GM18868 (cell line): ENCODE data around the gene ESYT2.

Experiments
- ATAC-seq: cut with Tn5 transposase; IDR thresholded peaks from one replicate; pipeline ENCODE4 v1.9.1; 2021; ENCODE audit warnings: mild to moderate bottlenecking, moderate library complexity; ENCODE audit not compliant: unreplicated experiment

Gene ESYT2

DNA sequence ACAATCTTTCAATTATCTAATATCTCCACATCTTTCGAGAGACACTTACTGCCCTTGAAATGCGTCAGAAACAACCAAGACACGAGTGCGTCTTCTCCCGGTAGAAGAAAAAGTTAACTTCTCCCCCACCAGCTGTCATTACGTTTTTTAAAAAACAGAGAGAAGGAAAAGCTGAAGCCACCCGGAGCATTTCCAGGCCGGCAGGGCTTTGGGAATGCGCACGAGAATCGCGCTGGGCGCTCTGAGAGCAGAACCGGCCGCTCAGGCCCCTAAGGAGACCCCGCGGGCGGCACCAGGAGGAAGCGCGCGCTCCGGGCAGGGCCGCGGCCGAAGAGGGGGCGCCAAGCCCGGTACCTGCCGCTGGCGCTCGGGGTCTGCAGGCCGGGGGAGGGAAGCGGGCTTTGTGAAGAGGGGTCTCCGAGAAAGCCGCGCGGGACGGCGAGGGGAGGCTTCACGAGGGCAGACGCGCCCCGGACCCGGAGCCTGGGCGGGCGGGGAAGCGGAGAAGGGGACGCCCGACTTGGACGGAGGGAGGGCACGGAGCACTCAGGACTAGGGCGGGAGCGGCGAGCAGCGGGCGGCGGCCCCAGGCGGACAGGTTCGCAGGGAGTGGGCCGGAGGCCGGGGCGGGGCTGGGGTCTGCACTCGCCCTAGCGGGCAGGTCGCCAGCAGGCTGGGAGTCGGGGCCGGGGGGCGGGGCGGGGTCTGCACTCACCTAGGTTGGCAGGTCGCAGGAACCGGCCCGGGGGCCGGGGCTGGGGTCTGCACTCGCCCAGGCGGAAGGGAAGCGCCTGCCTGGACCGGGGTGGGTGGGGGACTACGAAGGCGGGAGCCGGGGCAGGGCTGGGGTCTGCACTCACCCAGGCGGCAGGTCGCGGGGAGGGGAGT lies 932 bp downstream of the ESYT2 start:
- ATAC-seq = no peak

DNA sequence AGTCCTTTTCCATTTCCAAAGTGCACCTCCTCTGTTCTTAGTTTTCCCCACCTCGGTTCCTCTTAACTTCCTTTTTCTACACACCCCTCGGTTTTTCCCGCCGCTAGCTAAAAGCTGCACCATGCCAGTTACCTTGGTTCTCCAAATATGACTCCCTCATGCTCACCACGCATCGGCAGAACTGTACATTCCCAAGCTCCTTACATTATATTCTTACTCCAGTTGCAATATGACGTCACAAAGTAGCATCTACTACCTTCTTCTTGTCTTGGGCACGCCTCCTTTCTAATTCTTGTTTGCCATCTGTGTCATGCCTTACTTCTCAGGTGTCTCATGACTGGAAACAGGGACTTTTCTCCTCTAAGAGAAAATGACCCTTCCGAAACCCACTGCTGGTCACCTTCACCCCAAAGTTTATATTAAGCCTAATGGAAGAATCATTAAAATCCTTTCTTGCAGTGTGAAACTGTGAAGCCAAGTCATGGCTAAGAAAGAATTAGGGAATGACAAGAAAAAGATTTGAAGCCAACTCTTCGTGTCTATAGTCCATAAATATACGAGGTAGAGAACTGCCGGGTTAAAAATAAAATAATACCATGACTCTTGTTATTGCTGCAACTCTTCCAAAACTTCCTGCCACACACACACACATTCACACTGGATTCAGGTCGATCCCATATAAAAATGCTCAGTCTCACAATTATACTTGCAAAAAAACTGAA lies 1.7 kb downstream of the ESYT2 start:
- ATAC-seq = no peak

DNA sequence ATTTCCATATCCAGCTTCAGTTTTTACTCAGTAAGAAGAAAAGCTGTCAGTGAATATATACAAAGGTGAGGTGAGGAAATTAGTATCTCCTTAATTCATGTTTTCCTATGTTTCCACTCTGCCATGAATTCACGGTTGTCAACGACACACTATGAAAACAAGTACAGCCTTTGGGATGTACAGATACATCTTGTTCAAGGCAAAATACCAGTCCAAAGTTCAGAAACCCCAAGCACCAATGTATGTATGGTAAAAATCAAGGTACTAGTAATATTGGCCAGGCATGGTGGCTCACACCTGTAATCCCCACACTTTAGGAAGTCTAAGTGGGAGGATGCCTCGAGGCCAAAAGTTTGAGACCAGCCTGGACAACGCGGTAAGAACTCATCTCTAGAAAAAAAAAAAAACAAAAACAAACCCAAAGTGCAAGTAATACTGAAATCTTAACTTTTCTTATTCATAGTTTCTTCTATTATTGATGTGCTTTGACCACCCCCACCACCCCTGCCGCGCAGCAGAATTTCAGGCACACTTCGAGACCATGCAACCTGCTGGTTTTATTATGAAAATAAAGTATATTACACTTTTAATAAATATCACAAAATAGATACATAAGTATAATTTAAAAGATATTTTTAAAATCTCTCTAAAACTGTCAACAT lies 3.5 kb downstream of the ESYT2 start:
- ATAC-seq = no peak

DNA sequence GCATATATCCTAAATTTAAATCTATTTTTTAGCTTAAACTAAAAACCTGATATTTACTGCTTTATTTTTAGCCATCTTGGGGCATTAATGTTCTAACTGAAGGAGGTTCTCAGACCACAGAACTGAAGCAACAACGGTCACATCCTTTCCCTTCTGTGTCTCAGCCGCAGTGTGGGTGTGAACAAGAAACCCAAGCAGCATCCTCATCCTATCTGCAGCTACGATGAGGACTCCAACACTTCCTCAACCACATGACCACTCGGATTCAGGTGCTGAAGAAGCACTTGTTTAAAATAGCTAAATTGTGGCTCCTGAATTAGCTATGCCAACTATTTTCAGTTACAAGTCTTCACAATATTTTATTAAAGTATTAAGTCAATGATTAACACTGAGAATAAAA lies 5.3 kb downstream of the ESYT2 start:
- peak; percentile 66 for ATAC-seq

DNA sequence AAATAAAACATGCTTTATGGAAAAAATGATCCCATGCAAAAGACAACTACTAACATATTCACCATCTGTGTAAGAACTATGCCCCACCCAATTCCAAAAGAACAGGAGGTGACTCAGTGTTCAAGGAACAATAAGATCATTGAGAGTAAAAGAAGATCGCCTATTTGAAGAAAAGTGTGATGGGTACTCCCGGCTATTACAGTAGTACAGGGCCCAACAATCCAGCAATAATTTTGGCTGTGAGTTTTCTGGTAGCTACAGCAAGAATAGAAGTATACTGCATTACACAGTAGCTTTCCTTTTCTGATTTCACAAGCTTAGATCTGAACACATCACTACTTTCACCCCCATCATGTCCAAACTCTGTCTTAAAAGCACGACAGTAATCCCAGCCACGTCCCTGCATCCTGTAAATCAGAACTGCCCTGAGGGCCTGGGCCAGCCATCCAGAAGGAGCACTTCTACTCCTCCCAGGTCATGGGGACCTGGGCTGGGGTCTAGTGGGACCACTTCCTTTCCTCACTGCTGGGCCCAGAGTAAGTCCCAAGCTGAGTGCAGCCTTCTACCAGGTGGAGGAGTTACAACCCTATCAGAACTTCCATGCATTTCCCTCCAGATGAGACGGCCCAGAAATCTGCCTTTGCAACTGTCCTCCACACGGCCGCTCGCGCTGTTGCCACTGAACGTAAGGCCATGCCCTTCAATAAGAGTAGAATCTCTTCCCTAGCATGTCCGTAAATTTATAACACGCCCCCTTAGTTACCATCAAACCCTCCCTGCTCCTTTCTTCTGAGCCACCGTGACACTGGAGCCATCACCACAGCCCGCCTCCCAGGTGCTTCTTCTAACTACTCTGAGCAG lies 7.9 kb downstream of the ESYT2 start:
- no peak for ATAC-seq

DNA sequence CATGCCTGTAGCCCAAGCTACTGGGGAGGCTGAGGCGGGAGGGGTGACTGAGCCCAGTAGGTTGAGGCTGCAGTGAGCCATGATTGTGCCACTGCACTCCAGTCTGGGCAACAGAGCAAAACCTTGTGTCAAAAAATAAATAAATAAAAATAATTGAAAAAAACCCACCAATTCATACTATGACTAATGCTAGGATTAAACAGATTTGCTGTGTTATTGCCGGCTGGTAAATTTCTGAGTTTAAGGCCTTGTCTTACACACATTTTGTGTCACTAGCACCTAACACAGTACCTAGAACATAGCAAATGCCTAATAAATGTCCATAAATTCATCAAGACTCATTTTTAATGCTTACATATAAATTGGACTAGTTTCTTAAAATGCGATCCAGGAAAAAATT lies 8.7 kb downstream of the ESYT2 start:
- no peak for ATAC-seq

DNA sequence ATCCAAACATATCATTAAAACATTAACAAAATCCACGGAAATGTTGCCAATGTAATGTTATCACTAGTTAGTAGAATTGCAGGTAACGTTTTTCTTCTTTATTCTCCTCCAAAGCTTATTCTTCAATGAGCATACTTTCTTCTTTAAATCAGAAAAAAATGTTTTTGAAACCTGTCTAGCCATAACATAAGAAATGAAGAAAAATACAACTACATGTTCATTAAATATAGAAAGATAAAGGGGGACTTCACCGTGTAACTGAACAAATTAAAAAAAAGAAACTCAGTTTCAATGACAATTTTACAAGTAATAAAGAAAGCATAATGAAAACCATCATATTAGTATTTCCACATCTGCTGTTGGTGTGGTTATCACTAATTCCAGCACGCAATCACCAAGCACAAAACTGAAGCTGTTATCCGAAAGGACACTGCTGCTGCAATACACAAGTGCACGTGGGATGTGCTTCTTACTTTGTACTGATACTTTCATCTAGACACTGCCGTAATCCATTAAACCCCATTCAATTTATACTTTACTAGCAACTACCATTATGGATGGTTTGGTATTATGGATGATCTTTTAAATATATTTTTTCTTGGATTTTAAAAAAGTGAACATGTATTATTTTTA lies 9.6 kb downstream of the ESYT2 start:
- no peak for ATAC-seq

DNA sequence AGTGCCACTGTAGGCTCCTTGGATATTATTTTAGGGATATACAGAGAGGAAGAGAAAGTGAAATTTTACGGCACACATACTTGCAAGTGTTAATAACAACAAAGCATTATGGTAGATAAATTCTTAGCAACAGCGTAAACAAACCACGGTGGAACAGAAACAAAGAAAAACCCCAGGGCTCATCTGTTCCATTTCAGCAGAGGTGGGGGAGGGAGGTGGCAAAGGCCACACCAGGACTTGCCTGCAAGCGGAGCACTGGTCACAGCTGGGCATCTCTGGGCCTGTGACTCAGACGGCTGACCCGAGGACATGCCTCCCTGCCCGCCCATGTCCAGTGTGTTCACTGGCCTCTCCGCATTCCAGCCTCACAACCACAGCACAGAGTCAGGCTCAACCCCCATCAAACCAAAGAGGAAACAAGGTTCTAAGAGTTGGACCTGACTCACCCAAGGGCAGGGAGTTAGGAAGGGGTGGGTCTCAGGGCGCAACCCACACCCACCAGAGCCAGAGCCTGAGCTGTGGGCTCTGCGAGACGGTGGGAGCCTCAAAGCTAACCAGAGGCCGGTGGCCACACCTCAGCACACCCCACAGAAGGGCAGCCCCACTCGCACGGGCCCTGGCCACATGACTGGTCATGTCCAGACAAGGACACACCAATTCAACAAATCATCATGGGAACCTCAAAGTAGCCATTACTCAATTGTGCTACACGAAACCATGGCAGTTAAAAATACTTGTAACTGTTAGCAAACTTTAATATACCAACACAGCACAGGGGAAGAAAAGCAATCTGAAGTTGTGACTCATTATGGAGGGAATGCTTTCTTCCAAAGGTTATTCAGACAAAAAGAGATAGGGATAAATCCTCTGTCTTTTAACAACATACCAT lies 10.7 kb downstream of the ESYT2 start:
- ATAC-seq = peak; percentile 86

DNA sequence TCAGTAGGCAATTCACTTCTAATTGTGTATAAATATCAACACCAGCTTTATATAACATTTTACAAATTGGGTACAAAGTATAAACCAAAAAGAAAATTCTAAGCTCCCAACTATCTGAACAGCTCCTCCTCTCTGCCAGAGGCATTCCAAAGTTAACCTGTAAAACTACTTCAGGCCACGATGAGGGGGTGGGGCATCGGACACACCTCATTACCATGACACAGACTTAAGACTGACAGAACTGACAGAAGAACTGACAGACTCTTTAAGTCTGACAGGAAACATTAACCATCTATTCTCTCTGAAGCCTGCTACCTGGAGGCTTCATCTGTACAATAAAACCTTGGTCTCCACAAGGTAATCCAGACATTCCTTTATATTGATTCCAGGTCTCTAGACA lies 12.3 kb downstream of the ESYT2 start:
- no peak for ATAC-seq

DNA sequence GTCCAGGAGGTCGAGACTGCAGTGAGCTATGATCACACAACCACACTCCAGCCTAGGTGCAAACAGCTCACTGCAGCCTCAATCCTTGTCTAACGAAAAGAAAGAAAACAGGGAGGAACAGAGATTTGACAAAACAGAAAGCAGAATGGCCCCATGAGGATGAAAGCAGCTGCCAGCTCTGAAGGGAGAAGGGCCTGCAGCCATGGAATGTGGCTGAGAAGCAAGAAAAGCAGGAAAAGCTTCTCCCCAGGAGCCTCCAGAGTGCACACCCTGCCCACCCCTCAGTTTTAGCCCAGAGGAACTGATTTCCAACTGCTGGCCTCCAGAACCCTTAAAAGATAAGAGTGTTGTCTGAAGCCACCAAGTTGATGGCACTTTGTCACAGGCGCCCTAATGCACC lies 13.0 kb downstream of the ESYT2 start:
- ATAC-seq = no peak

DNA sequence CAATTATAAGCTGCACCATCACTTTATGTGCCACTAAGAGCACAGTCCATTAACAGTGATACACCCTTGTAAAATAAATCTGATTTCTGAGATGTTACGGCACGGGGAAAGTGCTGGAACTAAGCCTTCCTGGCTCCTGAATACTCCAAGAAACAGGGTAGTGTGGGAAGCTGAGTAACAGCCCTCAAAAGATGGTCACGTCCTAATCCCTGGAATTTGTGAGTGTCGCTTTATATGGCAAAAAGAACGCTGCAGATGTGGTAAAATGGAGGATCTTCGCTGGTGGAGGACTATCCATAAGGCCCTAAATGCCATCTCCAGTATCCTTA lies 13.5 kb downstream of the ESYT2 start:
- no peak for ATAC-seq

DNA sequence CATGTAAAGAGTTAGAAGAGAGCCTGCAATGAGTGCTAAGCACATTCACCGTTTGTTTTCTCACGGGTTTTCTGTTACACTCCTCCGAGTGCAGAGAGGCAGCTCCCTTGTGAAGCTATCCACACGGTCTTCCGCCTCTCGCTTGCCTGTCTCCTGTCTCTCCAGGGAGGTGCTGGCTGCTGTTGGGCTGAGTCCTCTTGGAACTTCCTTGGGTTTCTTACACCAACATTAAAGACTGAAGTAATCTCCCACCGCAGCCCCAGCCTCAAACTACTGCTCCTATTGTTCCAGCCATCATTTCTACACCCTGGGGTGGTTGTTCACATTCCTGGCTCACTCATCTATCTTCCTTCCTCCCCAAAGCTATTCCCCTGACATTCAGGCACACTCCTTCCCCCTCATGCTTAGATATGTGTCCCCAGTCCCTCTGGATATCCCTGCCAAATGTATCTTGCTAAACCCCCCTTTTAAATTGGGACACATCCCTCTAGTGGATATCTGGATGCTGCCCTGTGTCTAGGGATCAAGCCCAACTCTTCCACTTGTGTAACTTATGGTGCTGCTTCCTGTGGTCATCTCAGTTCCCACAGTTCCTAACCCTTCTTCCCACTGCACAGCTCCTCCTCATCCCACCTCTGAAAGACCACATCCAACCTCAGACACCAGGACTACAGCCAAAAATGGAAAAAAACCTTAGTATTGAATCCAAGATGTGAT lies 14.1 kb downstream of the ESYT2 start:
- ATAC-seq = no peak

DNA sequence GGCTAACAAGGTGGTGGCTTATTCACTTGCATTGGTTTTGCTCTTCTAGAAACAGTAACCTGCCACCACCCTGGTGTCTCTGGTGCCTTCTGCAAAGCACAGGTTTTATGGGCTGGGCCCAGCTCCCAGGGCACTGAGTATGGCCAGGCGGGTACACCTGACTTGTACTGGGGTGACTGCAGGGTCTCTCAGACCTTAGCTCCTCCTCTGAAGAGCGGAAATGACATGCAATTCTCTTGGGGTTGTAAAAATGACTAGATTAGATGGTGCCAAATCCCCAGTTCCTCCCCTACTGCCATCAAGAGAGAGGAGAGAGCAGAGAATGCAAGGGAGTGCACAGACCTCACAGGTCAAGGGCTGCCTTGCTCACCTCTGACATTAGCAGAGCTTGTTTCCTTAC lies 14.7 kb downstream of the ESYT2 start:
- no peak for ATAC-seq

DNA sequence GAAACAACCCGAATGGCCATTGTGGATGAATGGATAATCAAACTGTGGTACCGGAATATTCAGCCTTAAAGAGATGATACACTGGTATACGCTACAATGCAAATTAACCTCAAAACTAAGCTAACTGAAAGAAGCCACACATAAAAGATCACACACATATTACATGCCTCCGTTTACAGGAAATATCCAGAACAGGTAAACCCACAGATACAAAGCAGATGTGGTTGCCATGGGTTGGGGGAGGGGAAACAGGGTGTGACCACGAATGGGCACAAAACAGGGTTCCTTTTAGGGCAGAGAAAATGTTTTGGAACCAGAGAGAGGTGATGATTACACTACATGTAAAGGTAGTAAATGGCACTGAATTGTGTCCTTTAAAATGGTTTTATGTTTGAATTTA lies 16.6 kb downstream of the ESYT2 start:
- ATAC-seq = no peak

DNA sequence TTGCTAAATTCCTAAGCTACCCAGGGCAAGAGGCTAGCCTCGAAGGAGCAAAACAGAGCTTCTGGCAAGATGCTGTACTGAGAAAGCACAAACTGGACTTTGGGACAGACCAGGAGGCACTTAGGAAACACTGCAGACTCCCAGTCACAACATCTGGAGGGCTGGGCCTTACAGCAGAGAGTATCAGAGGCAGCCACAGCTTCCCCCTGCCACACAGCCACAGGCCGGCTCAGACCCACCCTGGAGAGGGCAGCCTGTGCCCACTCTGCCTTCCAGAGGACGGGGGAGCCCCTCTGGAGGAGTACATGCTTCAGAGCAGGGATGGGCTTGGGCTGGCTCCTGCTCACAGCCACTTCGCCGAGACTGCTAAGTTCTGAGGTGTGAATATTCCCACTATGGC lies 17.4 kb downstream of the ESYT2 start:
- no peak for ATAC-seq

DNA sequence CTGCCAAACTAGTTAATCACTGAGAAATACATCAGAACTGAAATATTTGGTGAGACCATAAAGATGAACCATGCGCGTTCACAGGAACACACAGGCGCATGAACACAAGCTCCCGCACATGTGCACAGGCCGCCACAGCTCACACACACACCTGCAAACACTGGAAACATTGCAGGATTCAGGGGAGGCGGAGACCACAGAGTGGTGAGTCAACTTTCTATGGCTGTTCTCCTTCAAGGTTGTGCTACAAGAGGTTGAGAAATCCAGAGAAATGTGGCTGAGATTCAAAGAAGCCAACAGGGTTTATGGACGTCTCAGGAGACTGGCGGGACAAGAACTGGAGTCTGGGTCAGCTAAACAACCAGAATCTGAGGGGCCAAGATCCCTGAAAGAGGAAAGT lies 17.8 kb downstream of the ESYT2 start:
- ATAC-seq = no peak

DNA sequence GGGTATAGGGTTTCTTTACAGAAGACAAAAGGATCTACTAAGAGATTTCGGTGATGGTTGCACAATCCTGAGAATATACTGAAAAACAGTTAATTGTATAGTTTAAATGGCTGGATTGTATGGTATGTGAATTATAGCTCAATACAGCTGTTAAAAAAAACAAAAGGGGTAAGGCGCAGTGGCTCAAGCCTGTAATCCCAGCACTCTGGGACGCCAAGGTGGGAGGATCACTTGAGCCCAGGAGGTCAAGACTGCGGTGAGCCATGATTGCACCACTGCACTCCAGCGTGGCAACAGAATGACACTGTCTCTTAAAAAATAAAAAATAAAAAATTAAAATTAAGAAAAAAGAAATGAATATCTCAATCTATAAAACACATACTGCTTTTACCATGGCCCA lies 18.5 kb downstream of the ESYT2 start:
- ATAC-seq = no peak

DNA sequence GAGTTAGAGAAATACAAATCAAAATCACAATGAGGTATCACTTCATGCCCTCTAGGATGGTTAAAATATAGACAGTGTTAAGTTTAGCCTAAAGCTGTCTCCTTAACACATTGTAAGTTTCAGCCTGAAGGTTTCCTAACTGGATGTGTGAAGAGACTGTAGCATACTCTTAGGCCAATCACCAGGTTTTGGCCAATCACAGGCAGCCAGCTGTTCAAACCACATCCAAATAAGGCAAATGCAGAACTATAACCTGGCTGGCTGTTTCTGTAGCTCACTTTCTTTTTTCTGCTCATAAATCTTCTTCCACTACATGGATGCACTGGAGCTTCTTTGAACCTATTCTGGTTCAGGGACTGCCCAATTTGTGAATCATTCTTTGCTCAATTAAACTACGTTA lies 19.7 kb downstream of the ESYT2 start:
- peak; percentile 82 for ATAC-seq

DNA sequence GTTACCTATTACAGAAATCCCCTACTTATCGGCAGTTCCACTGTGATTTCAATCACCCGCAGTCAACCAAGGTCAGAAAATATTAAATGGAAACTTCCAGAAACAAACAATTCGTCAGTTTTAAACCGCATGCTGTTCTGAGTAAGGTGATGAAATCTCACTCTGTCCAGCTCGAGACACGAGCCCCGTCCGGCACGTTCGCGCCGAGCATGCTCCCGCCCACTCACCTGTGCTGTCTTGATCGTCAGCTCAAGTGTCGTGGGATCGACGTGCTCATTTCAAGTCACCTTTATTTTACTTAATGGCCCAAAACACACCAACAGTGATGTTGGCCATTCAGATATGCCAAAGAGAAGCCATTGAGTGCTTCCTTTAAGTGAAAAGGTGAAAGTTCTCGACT lies 21.2 kb downstream of the ESYT2 start:
- ATAC-seq = no peak
